OCI-LY1 (cell line): ENCODE measurements around the gene PARP15.

Source experiments
- H2AFZ ChIP-seq: fragments of 200-600 bp; sonication (generic), shearing (Covaris generic); 2 replicates; pipeline ENCODE4 v1.6.0; 2014; ENCODE audit warnings: antibody characterized with exemption, mild to moderate bottlenecking, low read length
- H3F3A ChIP-seq: fragments of 200-600 bp; sonication (generic), shearing (Covaris generic); 2 replicates; pipeline ENCODE4 v1.6.0; 2014; ENCODE audit warnings: mild to moderate bottlenecking, antibody characterized with exemption, low read length, moderate library complexity; ENCODE audit not compliant: insufficient read depth
- H3K27ac ChIP-seq: fragments of 200-600 bp; sonication (generic); 2 replicates; pipeline ENCODE4 v1.5.1; 2014; ENCODE audit warnings: low read length, mixed run types, mild to moderate bottlenecking, low read depth; ENCODE audit not compliant: poor library complexity, severe bottlenecking
- H3K27me3 ChIP-seq: fragments of 200-600 bp; sonication (generic); 2 replicates; pipeline ENCODE4 v1.6.0; 2014; ENCODE audit warnings: antibody characterized with exemption, mild to moderate bottlenecking, low read length, moderate library complexity; ENCODE audit not compliant: insufficient read depth
- H3K36me3 ChIP-seq: fragments of 200-600 bp; sonication (generic); 2 replicates; pipeline ENCODE4 v1.6.1; 2014; ENCODE audit warnings: mild to moderate bottlenecking, antibody characterized with exemption, low read length, moderate library complexity, mixed read lengths; ENCODE audit not compliant: insufficient read depth
- H3K4me1 ChIP-seq: fragments of 200-600 bp; sonication (generic); 2 replicates; pipeline ENCODE4 v1.5.1; 2014; ENCODE audit warnings: mild to moderate bottlenecking, low read length, moderate library complexity; ENCODE audit not compliant: insufficient read depth, severe bottlenecking
- H3K4me2 ChIP-seq: fragments of 200-600 bp; sonication (generic), shearing (Covaris generic); 2 replicates; pipeline ENCODE4 v1.6.1; 2014; ENCODE audit warnings: low read length
- H3K4me3 ChIP-seq: fragments of 200-600 bp; sonication (generic); 2 replicates; pipeline ENCODE4 v1.5.1; 2014; ENCODE audit warnings: low read length, low read depth, mild to moderate bottlenecking, mixed read lengths; ENCODE audit not compliant: poor library complexity, severe bottlenecking
- H3K79me2 ChIP-seq: fragments of 200-600 bp; shearing (Covaris generic); 2 replicates; pipeline ENCODE4 v1.6.1; 2016; ENCODE audit warnings: mixed run types, low read length, mixed read lengths; ENCODE audit not compliant: insufficient read depth
- H3K9ac ChIP-seq: fragments of 200-600 bp; sonication (generic), shearing (Covaris generic); 2 replicates; pipeline ENCODE4 v1.6.1; 2014; ENCODE audit warnings: mild to moderate bottlenecking, low read length, mixed read lengths
- H3K9me2 ChIP-seq: fragments of 200-600 bp; sonication (generic), shearing (Covaris generic); 2 replicates; pipeline ENCODE4 v1.6.1; 2014; ENCODE audit warnings: low read depth, mild to moderate bottlenecking, low read length, mixed read lengths
- H3K9me3 ChIP-seq: fragments of 200-600 bp; shearing (Covaris generic); 2 replicates; pipeline ENCODE4 v1.6.1; 2014; ENCODE audit warnings: low read length, mixed read lengths
- H4K20me1 ChIP-seq: fragments of 200-600 bp; sonication (generic), shearing (Covaris generic); 2 replicates; pipeline ENCODE4 v1.6.0; 2016; ENCODE audit warnings: mild to moderate bottlenecking, low read length; ENCODE audit not compliant: insufficient read depth
- EZH2 ChIP-seq: fragments of 200-600 bp; sonication (generic), shearing (Covaris generic); IDR thresholded peaks from 2 replicates; pipeline ENCODE4 v1.8.0; 2017; ENCODE audit warnings: borderline replicate concordance, mixed run types, mild to moderate bottlenecking, antibody characterized with exemption, low read length, moderate library complexity, mixed read lengths
- TF ChIP-seq, protein P1 (sequence below): fragments of 200-600 bp; sonication (generic), shearing (Covaris generic); IDR thresholded peaks from 2 replicates; pipeline ENCODE4 v1.5.1; 2017; ENCODE audit warnings: mild to moderate bottlenecking, antibody characterized with exemption, low read length, moderate library complexity, mixed read lengths

PARP15 gene

DNA sequence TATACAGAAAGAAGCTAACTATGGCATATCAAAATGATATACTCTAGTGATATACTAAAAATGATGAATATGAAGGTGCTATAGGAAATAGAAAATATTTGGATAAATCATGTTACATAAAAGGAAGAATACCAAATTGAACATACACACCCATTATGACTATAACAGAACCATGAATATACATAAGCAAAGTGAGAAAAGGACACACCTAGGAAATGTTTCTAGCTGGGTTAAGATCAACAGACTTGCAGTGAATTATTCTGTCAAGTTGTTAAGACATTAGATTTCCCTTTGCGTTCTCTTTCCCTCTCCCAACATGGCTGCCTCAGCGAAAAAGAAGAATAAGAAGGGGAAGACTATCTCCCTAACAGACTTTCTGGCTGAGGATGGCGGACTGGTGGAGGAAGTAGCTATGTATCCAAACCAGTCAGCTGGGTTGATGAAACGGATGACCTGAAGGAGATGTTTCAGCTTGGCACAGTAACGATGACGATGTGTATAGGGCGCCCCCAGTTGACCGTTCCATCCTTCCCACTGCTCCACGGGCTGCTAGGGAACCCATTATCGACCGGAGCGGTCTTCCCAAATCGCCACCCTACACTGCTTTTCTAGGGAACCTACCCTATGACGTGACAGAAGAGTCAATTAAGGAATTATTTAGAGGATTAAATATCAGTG, 83.0 kb downstream of the PARP15 start:
- Histone ChIP-seq H3K9me2 (no peaks in the 10 kb centered on the region), H3K9me3 (0 out of 2 replicates have a peak, but pooled peaks cover 2% of the 10 kb centered on the region), H3K36me3 (no peaks in the 10 kb centered on the region; the same call in 1 of the 2 replicates), H3K4me2 (no peak overlapping the region), H4K20me1 (no peaks in the 10 kb centered on the region), H3K79me2 (no peaks in the 10 kb centered on the region), H3K27me3 (no peaks in the 10 kb centered on the region; the same call in 1 of the 2 replicates), H3K4me3 (no peak overlapping the region), H3K9ac (no peak overlapping the region), H3F3A (no peaks in the 10 kb centered on the region), H2AFZ (no peak overlapping the region), H3K4me1 (peaks cover 8% of the 10 kb centered on the region), H3K27ac (no peak overlapping the region)
- TF ChIP-seq EZH2 = no peak
- TF ChIP-seq, protein P1, sequence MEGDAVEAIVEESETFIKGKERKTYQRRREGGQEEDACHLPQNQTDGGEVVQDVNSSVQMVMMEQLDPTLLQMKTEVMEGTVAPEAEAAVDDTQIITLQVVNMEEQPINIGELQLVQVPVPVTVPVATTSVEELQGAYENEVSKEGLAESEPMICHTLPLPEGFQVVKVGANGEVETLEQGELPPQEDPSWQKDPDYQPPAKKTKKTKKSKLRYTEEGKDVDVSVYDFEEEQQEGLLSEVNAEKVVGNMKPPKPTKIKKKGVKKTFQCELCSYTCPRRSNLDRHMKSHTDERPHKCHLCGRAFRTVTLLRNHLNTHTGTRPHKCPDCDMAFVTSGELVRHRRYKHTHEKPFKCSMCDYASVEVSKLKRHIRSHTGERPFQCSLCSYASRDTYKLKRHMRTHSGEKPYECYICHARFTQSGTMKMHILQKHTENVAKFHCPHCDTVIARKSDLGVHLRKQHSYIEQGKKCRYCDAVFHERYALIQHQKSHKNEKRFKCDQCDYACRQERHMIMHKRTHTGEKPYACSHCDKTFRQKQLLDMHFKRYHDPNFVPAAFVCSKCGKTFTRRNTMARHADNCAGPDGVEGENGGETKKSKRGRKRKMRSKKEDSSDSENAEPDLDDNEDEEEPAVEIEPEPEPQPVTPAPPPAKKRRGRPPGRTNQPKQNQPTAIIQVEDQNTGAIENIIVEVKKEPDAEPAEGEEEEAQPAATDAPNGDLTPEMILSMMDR = peak; percentile 23; the same call in 1 of the 2 replicates

DNA sequence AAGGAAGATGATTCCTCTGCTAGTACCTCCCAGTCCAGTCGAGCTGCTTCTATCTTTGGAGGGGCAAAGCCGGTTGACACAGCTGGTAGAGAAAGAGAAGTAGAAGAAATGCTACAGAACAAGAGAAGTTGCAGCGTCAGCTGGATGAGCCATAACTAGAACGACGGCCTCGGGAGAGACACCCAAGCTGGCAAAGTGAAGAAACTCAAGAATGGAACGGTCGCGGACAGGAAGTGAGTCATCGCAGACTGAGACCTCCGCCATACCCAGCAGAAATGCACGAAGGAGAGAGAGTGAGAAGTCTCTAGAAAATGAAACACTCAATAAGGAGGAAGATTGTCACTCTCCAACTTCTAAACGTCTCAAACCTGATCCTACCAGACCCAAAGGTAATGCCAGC, 84.2 kb downstream of the PARP15 start:
- Histone ChIP-seq H3K36me3 (no peaks in the 10 kb centered on the region; the same call in 1 of the 2 replicates), H2AFZ (0 out of 2 replicates have a peak overlapping the region, but pooled peaks have one; percentile 70), H3K9ac (no peak overlapping the region), H3K9me3 (0 out of 2 replicates have a peak, but pooled peaks cover 2% of the 10 kb centered on the region), H3K4me2 (peak overlapping the region; percentile 53), H3K27me3 (no peaks in the 10 kb centered on the region; the same call in 1 of the 2 replicates), H3K4me1 (peaks cover 8% of the 10 kb centered on the region), H4K20me1 (no peaks in the 10 kb centered on the region), H3K4me3 (peak overlapping the region; percentile 12), H3F3A (no peaks in the 10 kb centered on the region), H3K27ac (no peak overlapping the region), H3K79me2 (no peaks in the 10 kb centered on the region), H3K9me2 (no peaks in the 10 kb centered on the region)
- no peak for TF ChIP-seq EZH2
- TF ChIP-seq, protein P1 = no peak

GRCh38 chr3:122662505-122662904, 85.1 kb downstream of the PARP15 start:
- H3K9me2 ChIP-seq = no peaks in the 10 kb centered on the region
- H3K4me2 ChIP-seq = no peak overlapping the region
- H3F3A ChIP-seq = no peaks in the 10 kb centered on the region
- no peaks in the 10 kb centered on the region; the same call in 1 of the 2 replicates for H3K36me3 ChIP-seq
- 0 out of 2 replicates have a peak, but pooled peaks cover 2% of the 10 kb centered on the region for H3K9me3 ChIP-seq
- no peaks in the 10 kb centered on the region for H3K79me2 ChIP-seq
- H3K27ac ChIP-seq = no peak overlapping the region
- H2AFZ ChIP-seq = no peak overlapping the region
- H3K4me1 ChIP-seq = peaks cover 8% of the 10 kb centered on the region
- H3K9ac ChIP-seq = no peak overlapping the region
- no peaks in the 10 kb centered on the region; the same call in 1 of the 2 replicates for H3K27me3 ChIP-seq
- TF ChIP-seq, protein P1 = no peak
- TF ChIP-seq EZH2 = no peak
- no peaks in the 10 kb centered on the region for H4K20me1 ChIP-seq
- H3K4me3 ChIP-seq = no peak overlapping the region
